HCT116 (cell line): ENCODE results near the gene BCR. TPM values are rescaled to one million over a fixed set of nuclear protein-coding genes. Genes with fewer than 3 reads are reported as not detected.

Source experiments
- ATAC-seq: fragments of 200-7000 bp; cut with Tn5 transposase; 2 replicates; pipeline ENCODE4 v1.9.1; 2020; ENCODE audit warnings: mild to moderate bottlenecking, moderate library complexity
- BruUV-seq: library from RNA; stranded (reverse); fragments of 400-500 nt; replicated peaks from 2 replicates; lab custom pipeline; 2021; lab: Mats Ljungman, UMichigan
- CTCF ChIA-PET: fragments of 300-600 bp; sonication (Branson Sonifier 250); formaldehyde crosslinking; loops from one replicate; lab custom pipeline; 2021; ENCODE audit warnings: antibody characterized with exemption; lab: Charles Lee
- POLR2A ChIA-PET: fragments of 300-600, 350-600 bp; sonication (Branson Sonifier 250); formaldehyde crosslinking; loops from one replicate; lab custom pipeline; 2021; ENCODE audit warnings: antibody characterized with exemption; lab: Charles Lee
- RAD21 ChIA-PET, 2 experiments: fragments of 300-600 bp; sonication (Branson Sonifier 250); formaldehyde crosslinking; loops; one replicate each; lab custom pipeline; 2023; ENCODE audit warnings: low total read pairs in 2 of 2; ENCODE audit not compliant: uncharacterized antibody in 2 of 2, unreplicated experiment in 2 of 2, low non-redundant PET in 1 of 2; lab: Charles Lee
- DNase-seq: peaks from one replicate; pipeline ENCODE4 v3.0.0-alpha.2; 2010; ENCODE audit warnings: low read depth, low spot score
- H2AFZ ChIP-seq: fragments of 200-600 bp; shearing (Covaris generic), sonication (generic); 2 replicates; pipeline ENCODE4 v1.6.1; 2017; ENCODE audit warnings: low read depth, mixed run types, mixed read lengths, antibody characterized with exemption, low read length; ENCODE audit not compliant: poor library complexity, severe bottlenecking
- H3K27ac ChIP-seq: 2 replicates; pipeline ENCODE4 v1.5.1; 2012; ENCODE audit warnings: low read depth, low read length
- H3K27me3 ChIP-seq: fragments of 200-600 bp; sonication (generic); 2 replicates; pipeline ENCODE4 v1.6.1; 2016; ENCODE audit warnings: mixed run types, low read length, mixed read lengths; ENCODE audit not compliant: insufficient read depth
- H3K36me3 ChIP-seq, 2 experiments: fragments of 200-500 bp in 1 of 2; fragments of 200-600 bp in 1 of 2; sonication (Bioruptor generic) in 1 of 2; sonication (generic) in 1 of 2; 2 replicates each; pipeline versions ENCODE4 v1.5.1 to v1.6.1; 2014 to 2016; ENCODE audit warnings: low read length in 2 of 2, inconsistent platforms in 1 of 2, mixed read lengths in 1 of 2, mixed run types in 1 of 2; ENCODE audit not compliant: insufficient read depth in 2 of 2, control insufficient read depth in 1 of 2
- H3K4me1 ChIP-seq, 2 experiments: fragments of 200-600 bp in 1 of 2; sonication (generic) in 1 of 2; 2 replicates each; pipeline versions ENCODE4 v1.5.1 to v1.6.1; 2012 to 2017; ENCODE audit warnings: low read length in 2 of 2, inconsistent platforms in 1 of 2, mild to moderate bottlenecking in 1 of 2, mixed read lengths in 1 of 2, mixed run types in 1 of 2, moderate library complexity in 1 of 2; ENCODE audit not compliant: insufficient read depth in 2 of 2, control insufficient read depth in 1 of 2
- H3K4me2 ChIP-seq: fragments of 200-600 bp; sonication (generic); 2 replicates; pipeline ENCODE4 v1.6.1; 2017; ENCODE audit warnings: mixed run types, low read length, mixed read lengths
- H3K4me3 ChIP-seq, 2 experiments: fragments of 200-600 bp in 1 of 2; sonication (generic) in 1 of 2; replicated peaks in 1 of 2; 2 replicates each; pipeline ENCODE4 v1.5.1; 2011 to 2016; ENCODE audit warnings: low read length in 2 of 2, control low read depth in 1 of 2, low read depth in 1 of 2, mild to moderate bottlenecking in 1 of 2, mixed read lengths in 1 of 2, mixed run types in 1 of 2
- H3K79me2 ChIP-seq: fragments of 200-600 bp; sonication (generic); 2 replicates; pipeline ENCODE4 v1.6.1; 2017; ENCODE audit warnings: mild to moderate bottlenecking, mixed run types, low read length, moderate library complexity, mixed read lengths; ENCODE audit not compliant: insufficient read depth
- H3K9ac ChIP-seq: fragments of 200-600 bp; sonication (generic); 2 replicates; pipeline ENCODE4 v1.6.1; 2016; ENCODE audit warnings: low read length, mixed read lengths
- H3K9me2 ChIP-seq: fragments of 200-600 bp; sonication (generic), shearing (Covaris generic); 2 replicates; pipeline ENCODE4 v1.6.1; 2017; ENCODE audit warnings: mixed run types, mild to moderate bottlenecking, moderate library complexity; ENCODE audit not compliant: insufficient read depth
- H3K9me3 ChIP-seq, 2 experiments: fragments of 200-500 bp in 1 of 2; fragments of 200-600 bp in 1 of 2; sonication (Bioruptor generic) in 1 of 2; sonication (generic) in 1 of 2; 2 replicates each; pipeline ENCODE4 v1.6.1; 2014 to 2017; ENCODE audit warnings: low read length in 2 of 2, mixed read lengths in 2 of 2, inconsistent platforms in 1 of 2, low read depth in 1 of 2, mild to moderate bottlenecking in 1 of 2, mixed run types in 1 of 2, moderate library complexity in 1 of 2; ENCODE audit not compliant: control insufficient read depth in 1 of 2, insufficient read depth in 1 of 2
- H4K20me1 ChIP-seq: fragments of 200-600 bp; sonication (generic), shearing (Covaris generic); 2 replicates; pipeline ENCODE4 v1.6.1; 2017; ENCODE audit warnings: mixed run types, mild to moderate bottlenecking, moderate library complexity; ENCODE audit not compliant: insufficient read depth
- ATF3 ChIP-seq: IDR thresholded peaks from 2 replicates; pipeline ENCODE4 v1.6.1; 2012
- CEBPB ChIP-seq: IDR thresholded peaks from 2 replicates; pipeline ENCODE4 v1.6.1; 2012; ENCODE audit warnings: low read depth
- EGR1 ChIP-seq: IDR thresholded peaks from 2 replicates; pipeline ENCODE4 v1.6.1; 2012; ENCODE audit warnings: low read depth
- ELF1 ChIP-seq: IDR thresholded peaks from 2 replicates; pipeline ENCODE4 v1.6.1; 2012; ENCODE audit warnings: low read depth, borderline replicate concordance
- EZH2phosphoT487 ChIP-seq: fragments of 200-600 bp; IDR thresholded peaks from 2 replicates; pipeline ENCODE4 v1.6.1; 2018; ENCODE audit warnings: antibody characterized with exemption, borderline replicate concordance
- JUND ChIP-seq: IDR thresholded peaks from 2 replicates; pipeline ENCODE4 v1.6.1; 2012
- POLR2A ChIP-seq: IDR thresholded peaks from 2 replicates; pipeline ENCODE4 v1.7.0; 2011; ENCODE audit warnings: borderline replicate concordance; ENCODE audit not compliant: insufficient read depth, insufficient read length; ENCODE audit errors: extremely low read depth
- RAD21 ChIP-seq: IDR thresholded peaks from 2 replicates; pipeline ENCODE4 v1.6.1; 2012; ENCODE audit warnings: low read depth, mild to moderate bottlenecking
- SIN3A ChIP-seq: IDR thresholded peaks from 2 replicates; pipeline ENCODE4 v1.6.1; 2012; ENCODE audit warnings: low read depth
- SP1 ChIP-seq: IDR thresholded peaks from 2 replicates; pipeline ENCODE4 v1.6.1; 2012; ENCODE audit warnings: low read depth
- ZFX ChIP-seq: fragments of 450-650 bp; IDR thresholded peaks from 2 replicates; pipeline ENCODE4 v1.6.1; 2017
- ZNF274 ChIP-seq: fragments of 200-500 bp; sonication (Bioruptor generic); IDR thresholded peaks from 2 replicates; pipeline ENCODE4 v1.6.1; 2014; ENCODE audit warnings: mild to moderate bottlenecking, low read depth, low read length, inconsistent platforms
- intact Hi-C: fragments of 100-400 bp; cut with micrococcal nuclease; formaldehyde crosslinking; loops from 2 replicates; pipeline ENCODE4 v1.10.0; 2022
- total RNA-seq: library from RNA; stranded (reverse); gene quantifications from one replicate; pipeline ENCODE4 v1.2.1, GENCODE V29; 2021; ENCODE audit not compliant: unreplicated experiment
- TF ChIP-seq, protein P1 (sequence below): IDR thresholded peaks from 2 replicates; pipeline ENCODE4 v1.6.1; 2012; ENCODE audit warnings: low read depth
- TF ChIP-seq, protein P2 (sequence below): IDR thresholded peaks from 2 replicates; pipeline ENCODE4 v1.6.1; 2012
- TF ChIP-seq, protein P3 (sequence below), 3 experiments: fragments of 200-600 bp in 1 of 3; sonication (generic) in 1 of 3; IDR thresholded peaks in 2 of 3; conservative IDR thresholded peaks in 1 of 3; 2 replicates each; pipeline ENCODE4 v1.5.1; 2012 to 2017; ENCODE audit warnings: low read depth in 2 of 3, low read length in 2 of 3, antibody characterized with exemption in 1 of 3, borderline replicate concordance in 1 of 3, control low read depth in 1 of 3, mild to moderate bottlenecking in 1 of 3, mixed read lengths in 1 of 3, mixed run types in 1 of 3, moderate library complexity in 1 of 3; ENCODE audit not compliant: insufficient read depth in 1 of 3
- TF ChIP-seq, protein P4 (sequence below): IDR thresholded peaks from 2 replicates; pipeline ENCODE4 v1.6.1; 2011; ENCODE audit warnings: mild to moderate bottlenecking, low read length, moderate library complexity; ENCODE audit not compliant: insufficient replicate concordance; ENCODE audit errors: extremely low read depth

BCR gene
- total RNA-seq, 1 experiment from 2014 or later: 39.7 TPM

DNA sequence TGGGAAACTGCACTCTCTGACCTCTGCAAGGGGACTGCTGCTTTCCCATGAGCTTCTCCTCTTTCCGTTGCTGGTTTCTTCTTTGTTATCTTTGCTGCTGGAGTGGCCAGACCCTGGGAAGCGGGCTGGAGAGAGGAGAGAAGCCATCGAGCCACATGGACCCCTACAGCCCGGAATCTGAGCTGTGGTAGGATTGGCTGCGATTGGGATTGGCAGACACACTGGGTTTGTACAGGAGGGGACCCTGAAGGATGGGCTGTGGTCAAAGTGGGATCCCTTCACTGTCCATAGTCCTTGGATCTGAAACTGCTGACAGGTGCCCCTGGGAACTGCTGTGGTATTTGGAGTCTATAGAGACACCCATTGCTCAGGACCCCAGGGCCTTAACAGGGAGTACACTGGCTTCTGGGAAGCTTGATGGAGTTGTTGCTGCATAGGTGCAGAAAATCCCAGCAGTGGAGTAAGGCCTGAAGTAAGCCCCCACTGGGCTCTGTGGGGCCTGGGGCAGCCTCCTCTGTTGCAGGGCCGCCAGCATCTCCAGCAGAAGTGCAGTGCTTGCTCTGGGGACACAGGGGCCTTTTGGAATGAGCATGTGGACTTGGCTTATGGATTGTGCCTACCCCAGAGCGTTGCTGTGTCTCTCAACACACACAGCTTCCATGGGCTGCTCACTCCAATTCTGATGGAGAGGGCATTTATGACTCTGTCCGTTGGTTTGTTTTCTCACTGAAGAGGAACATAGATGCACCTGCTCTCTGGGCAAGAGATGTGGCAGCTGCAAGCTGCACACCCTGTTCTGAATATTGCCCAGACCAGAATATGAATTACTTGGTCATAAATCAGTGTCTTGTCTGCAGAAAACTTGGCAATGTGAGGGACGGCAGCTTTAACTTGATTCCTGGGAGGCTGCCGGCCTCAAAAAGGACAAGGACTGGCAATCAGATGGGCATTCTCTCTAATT lies 32.0 kb downstream of the BCR start:
- DNase-seq (no peak), ATAC-seq (no peak)
- RAD21 ChIA-PET: no interaction called here
- POLR2A ChIA-PET: no interaction called here
- peaks cover 92% of the 10 kb centered on the region for H3K79me2 ChIP-seq
- no peaks in the 10 kb centered on the region for H4K20me1 ChIP-seq
- intact Hi-C loops: no loop called here
- H2AFZ ChIP-seq: no peak overlapping the region
- H3K4me2 ChIP-seq: no peak overlapping the region
- H3K9ac ChIP-seq: no peak overlapping the region
- no peak overlapping the region for H3K4me3 ChIP-seq
- CTCF ChIA-PET: no interaction called here
- no TSS peak for BruUV-seq
- no peaks in the 10 kb centered on the region for H3K9me3 ChIP-seq
- no peaks in the 10 kb centered on the region for H3K9me2 ChIP-seq
- peaks cover 0 to 10% of the 10 kb centered on the region in 2 experiments; a peak in 1 of 4 replicates for H3K4me1 ChIP-seq
- no peak overlapping the region for H3K27ac ChIP-seq
- H3K27me3 ChIP-seq: no peaks in the 10 kb centered on the region
- TF ChIP-seq ELF1 (no peak), SIN3A (no peak), ATF3 (no peak), ZFX (no peak), POLR2A (no peak), EGR1 (no peak), SP1 (no peak), CEBPB (no peak), RAD21 (no peak), ZNF274 (no peak), JUND (no peak), EZH2phosphoT487 (no peak)
- TF ChIP-seq, protein P1, sequence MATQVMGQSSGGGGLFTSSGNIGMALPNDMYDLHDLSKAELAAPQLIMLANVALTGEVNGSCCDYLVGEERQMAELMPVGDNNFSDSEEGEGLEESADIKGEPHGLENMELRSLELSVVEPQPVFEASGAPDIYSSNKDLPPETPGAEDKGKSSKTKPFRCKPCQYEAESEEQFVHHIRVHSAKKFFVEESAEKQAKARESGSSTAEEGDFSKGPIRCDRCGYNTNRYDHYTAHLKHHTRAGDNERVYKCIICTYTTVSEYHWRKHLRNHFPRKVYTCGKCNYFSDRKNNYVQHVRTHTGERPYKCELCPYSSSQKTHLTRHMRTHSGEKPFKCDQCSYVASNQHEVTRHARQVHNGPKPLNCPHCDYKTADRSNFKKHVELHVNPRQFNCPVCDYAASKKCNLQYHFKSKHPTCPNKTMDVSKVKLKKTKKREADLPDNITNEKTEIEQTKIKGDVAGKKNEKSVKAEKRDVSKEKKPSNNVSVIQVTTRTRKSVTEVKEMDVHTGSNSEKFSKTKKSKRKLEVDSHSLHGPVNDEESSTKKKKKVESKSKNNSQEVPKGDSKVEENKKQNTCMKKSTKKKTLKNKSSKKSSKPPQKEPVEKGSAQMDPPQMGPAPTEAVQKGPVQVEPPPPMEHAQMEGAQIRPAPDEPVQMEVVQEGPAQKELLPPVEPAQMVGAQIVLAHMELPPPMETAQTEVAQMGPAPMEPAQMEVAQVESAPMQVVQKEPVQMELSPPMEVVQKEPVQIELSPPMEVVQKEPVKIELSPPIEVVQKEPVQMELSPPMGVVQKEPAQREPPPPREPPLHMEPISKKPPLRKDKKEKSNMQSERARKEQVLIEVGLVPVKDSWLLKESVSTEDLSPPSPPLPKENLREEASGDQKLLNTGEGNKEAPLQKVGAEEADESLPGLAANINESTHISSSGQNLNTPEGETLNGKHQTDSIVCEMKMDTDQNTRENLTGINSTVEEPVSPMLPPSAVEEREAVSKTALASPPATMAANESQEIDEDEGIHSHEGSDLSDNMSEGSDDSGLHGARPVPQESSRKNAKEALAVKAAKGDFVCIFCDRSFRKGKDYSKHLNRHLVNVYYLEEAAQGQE: no peak
- TF ChIP-seq, protein P2, sequence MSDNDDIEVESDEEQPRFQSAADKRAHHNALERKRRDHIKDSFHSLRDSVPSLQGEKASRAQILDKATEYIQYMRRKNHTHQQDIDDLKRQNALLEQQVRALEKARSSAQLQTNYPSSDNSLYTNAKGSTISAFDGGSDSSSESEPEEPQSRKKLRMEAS: no peak
- TF ChIP-seq, protein P3, sequence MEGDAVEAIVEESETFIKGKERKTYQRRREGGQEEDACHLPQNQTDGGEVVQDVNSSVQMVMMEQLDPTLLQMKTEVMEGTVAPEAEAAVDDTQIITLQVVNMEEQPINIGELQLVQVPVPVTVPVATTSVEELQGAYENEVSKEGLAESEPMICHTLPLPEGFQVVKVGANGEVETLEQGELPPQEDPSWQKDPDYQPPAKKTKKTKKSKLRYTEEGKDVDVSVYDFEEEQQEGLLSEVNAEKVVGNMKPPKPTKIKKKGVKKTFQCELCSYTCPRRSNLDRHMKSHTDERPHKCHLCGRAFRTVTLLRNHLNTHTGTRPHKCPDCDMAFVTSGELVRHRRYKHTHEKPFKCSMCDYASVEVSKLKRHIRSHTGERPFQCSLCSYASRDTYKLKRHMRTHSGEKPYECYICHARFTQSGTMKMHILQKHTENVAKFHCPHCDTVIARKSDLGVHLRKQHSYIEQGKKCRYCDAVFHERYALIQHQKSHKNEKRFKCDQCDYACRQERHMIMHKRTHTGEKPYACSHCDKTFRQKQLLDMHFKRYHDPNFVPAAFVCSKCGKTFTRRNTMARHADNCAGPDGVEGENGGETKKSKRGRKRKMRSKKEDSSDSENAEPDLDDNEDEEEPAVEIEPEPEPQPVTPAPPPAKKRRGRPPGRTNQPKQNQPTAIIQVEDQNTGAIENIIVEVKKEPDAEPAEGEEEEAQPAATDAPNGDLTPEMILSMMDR (IDR thresholded peaks at IDR 0.05 in 2 of 3, conservative IDR thresholded peaks at IDR 0.05 in 1 of 3; ENCODE audit: borderline replicate concordance in 1 of 3, insufficient read depth in 1 of 3, low read depth in 2 of 3, low read length in 2 of 3): no peak
- TF ChIP-seq, protein P4, sequence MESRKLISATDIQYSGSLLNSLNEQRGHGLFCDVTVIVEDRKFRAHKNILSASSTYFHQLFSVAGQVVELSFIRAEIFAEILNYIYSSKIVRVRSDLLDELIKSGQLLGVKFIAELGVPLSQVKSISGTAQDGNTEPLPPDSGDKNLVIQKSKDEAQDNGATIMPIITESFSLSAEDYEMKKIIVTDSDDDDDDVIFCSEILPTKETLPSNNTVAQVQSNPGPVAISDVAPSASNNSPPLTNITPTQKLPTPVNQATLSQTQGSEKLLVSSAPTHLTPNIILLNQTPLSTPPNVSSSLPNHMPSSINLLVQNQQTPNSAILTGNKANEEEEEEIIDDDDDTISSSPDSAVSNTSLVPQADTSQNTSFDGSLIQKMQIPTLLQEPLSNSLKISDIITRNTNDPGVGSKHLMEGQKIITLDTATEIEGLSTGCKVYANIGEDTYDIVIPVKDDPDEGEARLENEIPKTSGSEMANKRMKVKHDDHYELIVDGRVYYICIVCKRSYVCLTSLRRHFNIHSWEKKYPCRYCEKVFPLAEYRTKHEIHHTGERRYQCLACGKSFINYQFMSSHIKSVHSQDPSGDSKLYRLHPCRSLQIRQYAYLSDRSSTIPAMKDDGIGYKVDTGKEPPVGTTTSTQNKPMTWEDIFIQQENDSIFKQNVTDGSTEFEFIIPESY: no peak
- no peaks in the 10 kb centered on the region for H3K36me3 ChIP-seq
